Osteoblast (primary cell): ENCODE results near the gene ATP9A. TPM values are rescaled to one million over a fixed set of nuclear protein-coding genes. Genes with fewer than 3 reads are reported as not detected.

ENCODE experiments used
- DNase-seq: peaks from one replicate; pipeline ENCODE4 v3.0.0; 2011; ENCODE audit warnings: low spot score, mixed read lengths; ENCODE audit not compliant: insufficient read length; ENCODE audit errors: missing footprints
- H2AFZ ChIP-seq: 2 replicates; pipeline ENCODE4 v1.6.0; 2011; ENCODE audit warnings: mild to moderate bottlenecking, low read length
- H3K27ac ChIP-seq: 2 replicates; pipeline ENCODE4 v1.5.1; 2011; ENCODE audit warnings: mild to moderate bottlenecking, low read depth, low read length, moderate library complexity
- H3K27me3 ChIP-seq: 2 replicates; pipeline ENCODE4 v1.6.0; 2012; ENCODE audit warnings: mild to moderate bottlenecking, control low read depth, inconsistent platforms, low read length, moderate library complexity; ENCODE audit not compliant: insufficient read depth
- H3K36me3 ChIP-seq: 2 replicates; pipeline ENCODE4 v1.5.1; 2011; ENCODE audit warnings: mild to moderate bottlenecking, low read length, control low read depth, moderate library complexity; ENCODE audit not compliant: insufficient read depth
- H3K4me1 ChIP-seq: 2 replicates; pipeline ENCODE4 v1.5.1; 2011; ENCODE audit warnings: mild to moderate bottlenecking, low read length, control low read depth, moderate library complexity; ENCODE audit not compliant: insufficient read depth
- H3K4me2 ChIP-seq: 2 replicates; pipeline ENCODE4 v1.6.0; 2011; ENCODE audit warnings: mild to moderate bottlenecking, low read length; ENCODE audit not compliant: insufficient read depth
- H3K4me3 ChIP-seq: fragments of 200-600 bp; sonication (generic); 3 replicates; pipeline ENCODE4 v1.5.1; 2012; ENCODE audit warnings: mild to moderate bottlenecking, low read length, inconsistent platforms; ENCODE audit not compliant: insufficient read depth
- H3K79me2 ChIP-seq: 2 replicates; pipeline ENCODE4 v1.6.0; 2012; ENCODE audit warnings: mild to moderate bottlenecking, low read length, control low read depth, inconsistent platforms; ENCODE audit not compliant: insufficient read depth
- H3K9me3 ChIP-seq: 2 replicates; pipeline ENCODE4 v1.5.1; 2011; ENCODE audit warnings: low read depth, low read length, control low read depth
- H4K20me1 ChIP-seq: 2 replicates; pipeline ENCODE4 v1.6.0; 2012; ENCODE audit warnings: mild to moderate bottlenecking, low read length, control low read depth; ENCODE audit not compliant: insufficient read depth
- total RNA-seq: library from RNA; depleted of rRNA; stranded (reverse); fragments of >200 nt; gene quantifications from 2 replicates; pipeline ENCODE4 v1.2.3, GENCODE V29; 2012
- TF ChIP-seq, protein P1 (sequence below): IDR thresholded peaks from 2 replicates; pipeline ENCODE4 v1.5.1; 2011; ENCODE audit warnings: mild to moderate bottlenecking, low read depth, low read length, moderate library complexity; ENCODE audit errors: extremely low read depth

Gene ATP9A
- total RNA-seq, 1 donor, result 48.9 TPM

- no peaks in the 10 kb centered on the region for H4K20me1 ChIP-seq
- no peaks in the 10 kb centered on the region for H3K9me3 ChIP-seq
- no peaks in the 10 kb centered on the region for H3K79me2 ChIP-seq
- no peak for DNase-seq
- no peak overlapping the region for H2AFZ ChIP-seq
- TF ChIP-seq, protein P1, sequence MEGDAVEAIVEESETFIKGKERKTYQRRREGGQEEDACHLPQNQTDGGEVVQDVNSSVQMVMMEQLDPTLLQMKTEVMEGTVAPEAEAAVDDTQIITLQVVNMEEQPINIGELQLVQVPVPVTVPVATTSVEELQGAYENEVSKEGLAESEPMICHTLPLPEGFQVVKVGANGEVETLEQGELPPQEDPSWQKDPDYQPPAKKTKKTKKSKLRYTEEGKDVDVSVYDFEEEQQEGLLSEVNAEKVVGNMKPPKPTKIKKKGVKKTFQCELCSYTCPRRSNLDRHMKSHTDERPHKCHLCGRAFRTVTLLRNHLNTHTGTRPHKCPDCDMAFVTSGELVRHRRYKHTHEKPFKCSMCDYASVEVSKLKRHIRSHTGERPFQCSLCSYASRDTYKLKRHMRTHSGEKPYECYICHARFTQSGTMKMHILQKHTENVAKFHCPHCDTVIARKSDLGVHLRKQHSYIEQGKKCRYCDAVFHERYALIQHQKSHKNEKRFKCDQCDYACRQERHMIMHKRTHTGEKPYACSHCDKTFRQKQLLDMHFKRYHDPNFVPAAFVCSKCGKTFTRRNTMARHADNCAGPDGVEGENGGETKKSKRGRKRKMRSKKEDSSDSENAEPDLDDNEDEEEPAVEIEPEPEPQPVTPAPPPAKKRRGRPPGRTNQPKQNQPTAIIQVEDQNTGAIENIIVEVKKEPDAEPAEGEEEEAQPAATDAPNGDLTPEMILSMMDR, result no peak
- H3K36me3 ChIP-seq, result peaks cover 7% of the 10 kb centered on the region
- peaks cover 3% of the 10 kb centered on the region for H3K4me1 ChIP-seq
- H3K27me3 ChIP-seq, result no peaks in the 10 kb centered on the region
- no peak overlapping the region for H3K27ac ChIP-seq
- no peak overlapping the region for H3K4me2 ChIP-seq
- H3K4me3 ChIP-seq, result no peak overlapping the region
These were observed 113.7 kb downstream of the ATP9A start for GRCh38 chr20:51654495-51654894.

DNA sequence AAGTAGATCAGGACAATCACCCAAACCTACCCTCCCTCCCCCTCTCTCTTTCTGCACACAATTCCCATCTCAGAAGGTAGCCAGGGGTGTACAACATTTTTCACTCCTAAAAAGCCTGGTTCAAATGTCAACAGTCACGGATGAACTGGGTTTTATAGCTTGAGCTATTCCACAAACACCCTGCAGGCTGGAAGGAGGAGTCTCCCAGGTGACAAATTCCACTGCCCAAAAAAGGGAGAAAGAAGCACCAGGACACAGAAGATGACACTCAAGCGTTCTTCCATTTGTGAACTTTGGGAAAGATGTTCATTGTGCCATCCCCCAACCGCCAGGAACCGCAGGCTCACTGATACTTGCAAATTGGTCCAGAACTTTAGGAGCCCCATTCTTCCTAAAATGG is 114.1 kb downstream of the ATP9A start:
- peaks cover 3% of the 10 kb centered on the region for H3K4me1 ChIP-seq
- DNase-seq, result no peak
- H3K9me3 ChIP-seq, result no peaks in the 10 kb centered on the region
- no peaks in the 10 kb centered on the region for H4K20me1 ChIP-seq
- no peak overlapping the region for H3K4me2 ChIP-seq
- H3K36me3 ChIP-seq, result peaks cover 7% of the 10 kb centered on the region
- H2AFZ ChIP-seq, result no peak overlapping the region
- no peak overlapping the region for H3K4me3 ChIP-seq
- no peaks in the 10 kb centered on the region for H3K27me3 ChIP-seq
- no peaks in the 10 kb centered on the region for H3K79me2 ChIP-seq
- no peak overlapping the region for H3K27ac ChIP-seq
- TF ChIP-seq, protein P1, result no peak

GRCh38 chr20:51653226-51653625 is 115.0 kb downstream of the ATP9A start:
- Histone ChIP-seq H3K27ac (no peak overlapping the region), H3K36me3 (peaks cover 7% of the 10 kb centered on the region), H3K9me3 (no peaks in the 10 kb centered on the region), H2AFZ (no peak overlapping the region), H3K4me1 (peaks cover 3% of the 10 kb centered on the region), H3K79me2 (no peaks in the 10 kb centered on the region), H4K20me1 (no peaks in the 10 kb centered on the region), H3K4me3 (no peak overlapping the region), H3K27me3 (no peaks in the 10 kb centered on the region), H3K4me2 (no peak overlapping the region)
- TF ChIP-seq, protein P1, result no peak
- no peak for DNase-seq

GRCh38 chr20:51651921-51652549 is 116.2 kb downstream of the ATP9A start:
- Histone ChIP-seq H2AFZ (no peak overlapping the region), H3K27ac (no peak overlapping the region), H3K27me3 (no peaks in the 10 kb centered on the region), H3K9me3 (no peaks in the 10 kb centered on the region), H3K4me3 (no peak overlapping the region), H4K20me1 (no peaks in the 10 kb centered on the region), H3K4me2 (no peak overlapping the region), H3K36me3 (peaks cover 7% of the 10 kb centered on the region), H3K79me2 (no peaks in the 10 kb centered on the region), H3K4me1 (peaks cover 3% of the 10 kb centered on the region)
- TF ChIP-seq, protein P1, result no peak
- DNase-seq, result no peak
